Glutamatergic neuron (in vitro differentiated cells): ENCODE measurements around the gene ORAI3. TPM values are rescaled to one million over a fixed set of nuclear protein-coding genes. Genes with fewer than 3 reads are reported as not detected.

Experiments
- DNase-seq: peaks from one replicate; pipeline ENCODE4 v3.0.0; 2022
- H3K27ac Mint-ChIP-seq: one replicate; pipeline ENCODE4 v1.8.0; 2020; ENCODE audit warnings: mild to moderate bottlenecking, mixed read lengths, inconsistent platforms; ENCODE audit not compliant: unreplicated experiment
- H3K27me3 Mint-ChIP-seq: one replicate; pipeline ENCODE4 v1.8.0; 2020; ENCODE audit warnings: mild to moderate bottlenecking, moderate library complexity, mixed read lengths, inconsistent platforms; ENCODE audit not compliant: unreplicated experiment
- H3K36me3 Mint-ChIP-seq: one replicate; pipeline ENCODE4 v1.8.0; 2020; ENCODE audit warnings: mild to moderate bottlenecking, mixed read lengths, inconsistent platforms; ENCODE audit not compliant: unreplicated experiment
- H3K4me1 Mint-ChIP-seq: one replicate; pipeline ENCODE4 v1.8.0; 2020; ENCODE audit warnings: mild to moderate bottlenecking, low read depth, mixed read lengths, inconsistent platforms; ENCODE audit not compliant: unreplicated experiment
- H3K4me3 Mint-ChIP-seq: one replicate; pipeline ENCODE4 v1.8.0; 2020; ENCODE audit warnings: mild to moderate bottlenecking, mixed read lengths, inconsistent platforms; ENCODE audit not compliant: unreplicated experiment
- H3K9me3 Mint-ChIP-seq: one replicate; pipeline ENCODE4 v1.8.0; 2020; ENCODE audit warnings: mild to moderate bottlenecking, moderate library complexity, mixed read lengths, inconsistent platforms; ENCODE audit not compliant: unreplicated experiment
- total RNA-seq: library from RNA; stranded (reverse); fragmentation: NEBNext Ultra II Directional; extraction: Animal tissue kit (Norgen Biotek cat#: 25700); gene quantifications from one replicate; pipeline ENCODE4 v1.2.1, GENCODE V29; 2021; ENCODE audit not compliant: unreplicated experiment
- TF ChIP-seq, protein P1 (sequence below): fragments of 200-600 bp; sonication (generic); IDR thresholded peaks from one replicate; pipeline ENCODE4 v1.5.0; 2021; ENCODE audit not compliant: partially characterized antibody, unreplicated experiment

Gene ORAI3
- total RNA-seq, 1 donor from 2014 or later, result 5.1 TPM

DNA sequence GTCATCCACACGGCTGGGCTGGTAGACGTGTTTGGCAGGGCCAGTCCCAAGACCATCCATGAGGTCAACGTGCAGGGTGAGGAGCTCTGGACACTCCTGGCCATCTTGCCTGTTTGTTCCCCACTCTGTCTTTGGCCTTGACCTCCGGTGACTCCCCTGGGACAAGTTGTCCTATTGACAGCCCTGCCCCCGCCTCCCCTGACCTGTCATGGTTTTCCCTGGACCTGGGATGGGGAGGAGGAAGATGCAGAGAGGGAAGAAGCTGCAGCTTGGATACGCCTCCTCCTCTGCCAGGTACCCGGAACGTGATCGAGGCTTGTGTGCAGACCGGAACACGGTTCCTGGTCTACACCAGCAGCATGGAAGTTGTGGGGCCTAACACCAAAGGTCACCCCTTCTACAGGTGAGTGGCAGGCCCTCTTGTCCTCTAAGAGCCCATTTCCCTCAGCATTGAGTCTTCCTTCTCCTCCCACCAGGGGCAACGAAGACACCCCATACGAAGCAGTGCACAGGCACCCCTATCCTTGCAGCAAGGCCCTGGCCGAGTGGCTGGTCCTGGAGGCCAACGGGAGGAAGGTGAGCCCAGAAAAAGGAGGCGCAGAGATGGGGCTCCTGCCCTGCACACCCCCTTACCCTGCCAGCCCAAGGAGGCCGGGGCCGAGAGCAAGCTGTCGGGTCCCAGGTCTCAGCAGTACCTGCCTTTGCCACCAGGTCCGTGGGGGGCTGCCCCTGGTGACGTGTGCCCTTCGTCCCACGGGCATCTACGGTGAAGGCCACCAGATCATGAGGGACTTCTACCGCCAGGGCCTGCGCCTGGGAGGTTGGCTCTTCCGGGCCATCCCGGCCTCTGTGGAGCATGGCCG, 37.5 kb downstream of the ORAI3 start:
- TF ChIP-seq, protein P1, sequence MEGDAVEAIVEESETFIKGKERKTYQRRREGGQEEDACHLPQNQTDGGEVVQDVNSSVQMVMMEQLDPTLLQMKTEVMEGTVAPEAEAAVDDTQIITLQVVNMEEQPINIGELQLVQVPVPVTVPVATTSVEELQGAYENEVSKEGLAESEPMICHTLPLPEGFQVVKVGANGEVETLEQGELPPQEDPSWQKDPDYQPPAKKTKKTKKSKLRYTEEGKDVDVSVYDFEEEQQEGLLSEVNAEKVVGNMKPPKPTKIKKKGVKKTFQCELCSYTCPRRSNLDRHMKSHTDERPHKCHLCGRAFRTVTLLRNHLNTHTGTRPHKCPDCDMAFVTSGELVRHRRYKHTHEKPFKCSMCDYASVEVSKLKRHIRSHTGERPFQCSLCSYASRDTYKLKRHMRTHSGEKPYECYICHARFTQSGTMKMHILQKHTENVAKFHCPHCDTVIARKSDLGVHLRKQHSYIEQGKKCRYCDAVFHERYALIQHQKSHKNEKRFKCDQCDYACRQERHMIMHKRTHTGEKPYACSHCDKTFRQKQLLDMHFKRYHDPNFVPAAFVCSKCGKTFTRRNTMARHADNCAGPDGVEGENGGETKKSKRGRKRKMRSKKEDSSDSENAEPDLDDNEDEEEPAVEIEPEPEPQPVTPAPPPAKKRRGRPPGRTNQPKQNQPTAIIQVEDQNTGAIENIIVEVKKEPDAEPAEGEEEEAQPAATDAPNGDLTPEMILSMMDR, result peak; percentile 36
- no peaks in the 10 kb centered on the region for H3K4me1 Mint-ChIP-seq
- H3K4me3 Mint-ChIP-seq, result no peak overlapping the region
- no peak for DNase-seq
- no peak overlapping the region for H3K27ac Mint-ChIP-seq
- H3K36me3 Mint-ChIP-seq, result peaks cover 5% of the 10 kb centered on the region
- H3K27me3 Mint-ChIP-seq, result peaks cover 11% of the 10 kb centered on the region
- peaks cover 14% of the 10 kb centered on the region for H3K9me3 Mint-ChIP-seq

DNA sequence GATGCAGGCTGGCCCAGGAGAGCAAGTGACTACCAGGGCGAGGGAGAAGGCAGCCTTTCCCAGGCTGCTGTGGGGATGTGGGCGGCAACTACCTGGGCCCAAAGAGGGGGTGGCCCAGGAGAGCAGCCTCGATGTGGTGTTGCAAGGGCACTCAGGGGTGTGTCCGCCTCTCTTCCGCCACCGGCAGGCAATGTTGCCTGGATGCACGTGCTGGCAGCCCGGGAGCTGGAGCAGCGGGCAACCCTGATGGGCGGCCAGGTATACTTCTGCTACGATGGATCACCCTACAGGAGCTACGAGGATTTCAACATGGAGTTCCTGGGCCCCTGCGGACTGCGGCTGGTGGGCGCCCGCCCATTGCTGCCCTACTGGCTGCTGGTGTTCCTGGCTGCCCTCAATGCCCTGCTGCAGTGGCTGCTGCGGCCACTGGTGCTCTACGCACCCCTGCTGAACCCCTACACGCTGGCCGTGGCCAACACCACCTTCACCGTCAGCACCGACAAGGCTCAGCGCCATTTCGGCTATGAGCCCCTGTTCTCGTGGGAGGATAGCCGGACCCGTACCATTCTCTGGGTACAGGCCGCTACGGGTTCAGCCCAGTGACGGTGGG, 38.8 kb downstream of the ORAI3 start:
- peaks cover 9% of the 10 kb centered on the region for H3K9me3 Mint-ChIP-seq
- DNase-seq, result no peak
- H3K4me1 Mint-ChIP-seq, result no peaks in the 10 kb centered on the region
- TF ChIP-seq, protein P1, result no peak
- no peak overlapping the region for H3K4me3 Mint-ChIP-seq
- no peak overlapping the region for H3K27ac Mint-ChIP-seq
- peaks cover 3% of the 10 kb centered on the region for H3K36me3 Mint-ChIP-seq
- peaks cover 9% of the 10 kb centered on the region for H3K27me3 Mint-ChIP-seq

DNA sequence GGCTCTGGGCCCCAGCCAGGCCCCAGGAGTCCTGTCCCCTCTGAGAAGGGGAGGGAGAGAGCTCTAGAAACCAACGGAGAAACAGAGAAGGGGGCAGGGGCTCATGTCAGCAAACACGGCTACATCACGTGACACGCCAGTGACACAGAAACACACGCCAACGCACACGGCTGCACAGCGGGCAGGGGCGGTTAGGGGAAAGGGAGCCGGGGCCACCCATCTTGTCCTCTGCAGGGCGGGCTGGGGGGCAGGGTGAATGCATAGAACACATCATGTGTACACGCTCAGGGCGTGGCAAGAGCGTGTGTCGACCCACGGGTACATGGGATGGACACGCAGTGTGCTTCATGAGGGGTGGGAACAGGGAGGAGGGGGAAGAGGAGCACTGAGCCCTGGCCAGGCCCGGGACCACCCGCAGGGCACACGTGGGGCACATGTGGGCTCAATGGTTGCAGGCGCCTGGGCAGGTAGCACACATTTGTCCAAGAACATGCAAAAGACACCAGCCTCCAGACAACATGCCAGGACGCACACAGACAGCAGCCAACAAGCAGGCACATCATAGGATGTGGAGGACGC, 40.7 kb downstream of the ORAI3 start:
- Mint-ChIP-seq H3K4me3 (no peak overlapping the region), H3K27me3 (peaks cover 7% of the 10 kb centered on the region), H3K36me3 (no peaks in the 10 kb centered on the region), H3K4me1 (no peaks in the 10 kb centered on the region), H3K9me3 (peaks cover 8% of the 10 kb centered on the region), H3K27ac (no peak overlapping the region)
- no peak for DNase-seq
- TF ChIP-seq, protein P1, result no peak

DNA sequence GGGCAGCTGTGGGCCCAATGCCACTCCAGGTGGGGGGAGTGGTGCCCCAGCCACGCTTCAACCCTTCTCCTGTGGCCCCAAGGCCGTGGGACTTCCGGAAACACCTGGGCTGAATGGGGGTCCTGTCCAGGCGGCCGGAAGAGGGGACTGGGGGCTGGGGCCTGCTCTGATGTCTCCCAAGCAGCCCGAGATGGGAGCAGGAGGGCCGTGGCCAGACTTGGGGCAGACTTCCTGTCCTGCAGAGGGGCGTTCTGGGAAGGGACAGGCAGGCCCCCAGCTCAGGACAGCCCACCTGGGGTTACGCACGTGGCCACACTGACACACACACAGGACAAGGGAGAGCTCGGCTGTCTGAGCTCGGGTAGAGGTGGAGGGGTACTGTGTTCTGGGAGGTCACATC, 41.2 kb downstream of the ORAI3 start:
- no peaks in the 10 kb centered on the region for H3K4me1 Mint-ChIP-seq

More for the DNA sequence above, 41.2 kb downstream of the ORAI3 start:
- Mint-ChIP-seq H3K36me3 (no peaks in the 10 kb centered on the region), H3K27ac (no peak overlapping the region), H3K9me3 (peaks cover 8% of the 10 kb centered on the region), H3K4me3 (no peak overlapping the region), H3K27me3 (peaks cover 7% of the 10 kb centered on the region)
- TF ChIP-seq, protein P1, result no peak
- no peak for DNase-seq
